ENCODE results near the gene PRSS12.
"Not testable (repeated sequence)": the region's sequence is repeated elsewhere in the genome, so short reads cannot be mapped to it uniquely, and the experiment has no call there.

Gene PRSS12

DNA sequence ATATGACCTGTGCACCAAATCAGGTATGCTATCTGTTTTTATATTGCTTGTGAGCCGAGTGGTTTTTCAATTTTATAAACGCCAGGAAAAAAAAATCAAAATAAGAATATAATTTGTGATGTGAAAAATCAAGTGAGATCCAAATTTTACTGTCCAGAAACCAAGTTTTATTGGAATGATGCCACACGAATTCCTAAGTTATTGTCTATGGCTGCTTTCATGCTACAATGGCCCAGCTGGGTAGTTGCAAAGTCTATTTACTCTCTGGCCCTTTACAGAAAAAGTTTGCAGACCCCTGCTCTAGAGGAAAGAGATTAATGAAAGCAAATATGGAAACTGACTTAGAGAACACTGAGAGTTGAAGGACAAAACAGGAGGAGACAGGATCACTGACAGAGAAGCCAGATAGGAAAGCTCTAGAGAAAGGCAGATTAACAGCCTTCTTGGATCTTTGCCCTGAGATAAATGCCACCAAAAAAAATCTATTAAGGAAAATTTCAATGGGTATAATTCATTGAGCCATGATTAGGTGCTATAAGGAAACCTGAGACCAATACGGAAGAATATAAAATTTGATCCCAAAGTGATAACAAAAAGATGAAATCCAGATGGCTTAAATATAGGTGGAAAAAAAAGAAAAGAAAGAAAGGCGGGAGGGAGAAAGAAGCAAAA, 29.8 kb downstream of the PRSS12 start:
- DNase-seq = no peak

DNA sequence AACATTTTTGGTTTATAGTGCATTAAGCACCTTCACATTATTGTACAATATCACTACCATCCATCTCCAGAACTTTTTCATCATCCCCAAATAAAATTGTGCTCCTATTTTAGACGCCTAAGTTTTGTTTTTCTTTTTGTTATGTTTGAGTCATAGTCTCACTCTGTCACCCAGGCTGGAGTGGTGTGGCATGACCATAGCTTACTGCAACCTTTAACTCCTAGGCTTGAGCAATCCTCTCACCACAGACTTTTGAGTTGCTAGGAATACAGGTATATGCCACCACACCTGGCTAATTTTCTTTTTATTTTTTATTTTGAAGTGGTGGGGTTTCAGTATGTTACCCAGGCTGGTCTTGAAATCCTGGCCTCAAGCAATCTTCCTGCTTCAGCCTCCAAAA, 33.9 kb downstream of the PRSS12 start:
- DNase-seq = no peak

DNA sequence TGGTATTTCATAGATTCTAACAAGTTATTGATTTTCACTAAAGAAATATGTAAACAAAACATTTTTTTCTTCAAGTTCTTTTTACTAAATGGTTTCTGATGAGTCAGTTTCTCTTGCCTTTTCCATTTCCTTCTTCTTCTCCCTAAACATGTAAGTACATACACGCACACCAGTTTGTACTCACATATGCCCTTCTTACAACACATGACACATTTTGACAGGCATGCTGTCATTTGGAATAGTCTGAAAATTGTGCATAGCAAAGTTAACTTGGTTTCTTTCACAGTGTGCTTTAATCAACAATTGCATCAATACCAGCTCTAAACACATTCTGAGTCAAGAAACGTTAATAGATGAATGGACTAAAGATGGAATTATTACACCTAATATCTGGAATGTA, 35.1 kb downstream of the PRSS12 start:
- no peak for DNase-seq

DNA sequence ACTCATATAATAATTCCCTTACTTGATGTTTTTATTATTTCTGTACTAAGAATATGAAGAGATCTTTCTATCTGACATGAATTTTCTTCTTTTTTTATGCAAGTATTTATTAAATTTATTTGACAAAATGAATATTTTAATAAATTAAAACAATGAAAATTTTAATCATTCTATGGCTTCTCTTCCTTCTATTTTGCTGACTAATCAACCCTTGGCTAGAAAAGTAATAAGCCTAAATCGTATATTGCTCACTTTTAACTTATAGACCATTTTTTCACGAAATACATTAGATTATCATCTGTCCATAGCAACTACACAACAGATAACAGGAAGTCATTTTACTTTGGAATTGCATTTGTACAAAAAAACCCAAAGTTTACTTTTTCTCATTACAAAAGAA, 38.6 kb downstream of the PRSS12 start:
- no peak for DNase-seq

DNA sequence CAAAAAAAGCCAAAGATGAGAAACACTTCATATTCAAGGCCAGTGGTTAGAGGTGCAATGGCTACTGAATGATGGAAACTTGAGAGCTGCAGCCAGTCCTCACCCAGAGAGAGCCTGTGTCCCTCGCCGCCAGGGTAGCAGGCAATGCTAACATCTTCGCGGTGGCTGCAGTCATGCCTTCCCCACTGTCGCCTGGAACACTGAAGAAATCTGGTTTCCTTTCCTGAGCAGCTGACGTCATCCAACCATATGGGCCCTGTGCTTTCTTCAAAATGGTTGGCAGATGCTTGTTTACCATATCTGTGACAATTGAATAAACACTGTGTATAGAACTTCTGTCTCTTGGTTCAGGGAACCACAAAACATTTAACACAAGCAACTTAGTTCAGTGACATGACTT, 39.7 kb downstream of the PRSS12 start:
- DNase-seq = no peak

DNA sequence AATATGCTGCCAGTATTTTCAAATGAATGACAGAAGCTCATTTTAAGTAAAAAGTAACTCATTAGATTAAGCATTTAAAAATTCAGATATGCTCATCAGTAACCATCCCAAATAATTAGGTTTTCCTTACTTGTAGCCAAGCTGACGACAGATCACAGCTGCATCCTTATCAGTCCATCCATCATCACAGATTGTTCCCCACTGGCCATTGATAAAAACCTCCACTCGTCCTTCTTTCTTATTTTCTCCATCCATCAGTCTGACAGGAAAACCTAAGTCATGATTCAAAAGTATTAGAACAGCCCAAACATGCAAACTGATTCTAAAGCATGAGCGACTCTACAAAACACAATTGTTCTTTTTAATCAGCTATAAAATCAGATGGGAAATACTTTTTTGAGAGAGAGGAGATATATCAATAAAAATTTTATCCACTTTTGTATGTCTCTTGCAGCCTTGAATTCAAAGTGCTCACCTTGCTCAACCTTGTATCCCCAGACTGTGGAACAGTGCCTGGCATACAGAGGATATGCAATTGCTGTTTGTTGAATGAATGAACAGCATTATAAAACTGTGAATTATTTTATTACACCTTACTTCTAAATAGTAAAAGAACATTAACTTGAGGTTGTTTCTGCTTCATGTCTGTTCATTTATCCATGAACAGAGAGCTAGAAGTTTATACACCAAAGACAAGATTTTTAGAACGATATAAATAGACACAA, 44.3 kb downstream of the PRSS12 start:
- no peak for DNase-seq

DNA sequence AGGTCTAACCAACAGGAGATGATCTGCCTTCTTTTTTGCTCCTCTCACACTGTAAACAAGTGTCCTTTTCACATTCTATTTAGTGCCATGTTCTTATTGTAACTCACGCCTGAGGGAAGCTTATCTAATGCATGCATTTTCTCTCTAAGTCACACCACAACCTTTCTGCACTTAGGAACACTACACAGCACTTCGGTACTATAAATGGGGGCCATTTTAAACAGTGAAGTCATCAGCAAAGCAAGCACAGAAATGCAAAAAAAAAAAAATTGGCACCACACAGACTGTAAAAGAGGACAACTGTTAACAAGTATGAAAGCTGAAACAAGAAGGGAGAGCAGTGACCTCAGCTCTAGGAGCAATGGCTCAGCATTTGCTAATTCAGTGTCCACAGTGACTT, 45.2 kb downstream of the PRSS12 start:
- DNase-seq = no peak

DNA sequence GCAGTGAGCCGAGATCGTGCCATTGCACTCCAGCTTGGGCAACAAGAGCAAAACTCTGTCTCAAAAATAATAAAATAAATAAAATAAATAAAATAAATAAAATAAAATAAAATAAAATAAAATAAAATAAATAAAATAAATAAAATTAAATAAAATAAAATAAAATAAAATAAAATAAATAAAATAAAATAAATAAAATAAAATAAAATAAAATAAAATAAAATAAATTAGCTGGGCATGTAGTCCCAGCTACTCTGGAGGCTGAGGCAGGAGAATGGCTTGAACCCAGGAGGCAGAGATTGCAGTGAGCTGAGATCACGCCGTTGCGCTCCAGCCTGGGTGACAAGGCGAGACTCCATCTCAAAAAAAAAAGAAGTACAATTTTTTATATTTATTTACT, 53.2 kb downstream of the PRSS12 start:
- not testable (repeated sequence) for DNase-seq

DNA sequence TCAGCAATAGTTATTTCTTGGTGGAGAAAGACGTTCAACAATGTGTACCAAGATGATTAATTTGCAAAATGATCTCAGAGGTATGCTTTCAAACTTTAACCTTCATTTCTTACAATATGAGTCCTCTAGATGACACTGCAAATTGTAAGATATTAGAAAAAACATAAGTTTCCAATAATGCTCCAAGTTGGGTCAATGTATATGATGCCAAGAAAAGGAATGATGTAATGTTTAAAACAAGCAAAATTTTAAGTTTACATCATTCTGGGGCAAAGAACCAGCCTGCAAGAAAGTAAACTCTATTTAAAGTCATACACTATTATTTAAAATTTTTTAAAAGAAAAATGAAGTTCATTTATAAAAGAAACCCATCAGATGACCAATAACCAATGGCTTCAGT, 56.1 kb downstream of the PRSS12 start:
- DNase-seq = no peak

DNA sequence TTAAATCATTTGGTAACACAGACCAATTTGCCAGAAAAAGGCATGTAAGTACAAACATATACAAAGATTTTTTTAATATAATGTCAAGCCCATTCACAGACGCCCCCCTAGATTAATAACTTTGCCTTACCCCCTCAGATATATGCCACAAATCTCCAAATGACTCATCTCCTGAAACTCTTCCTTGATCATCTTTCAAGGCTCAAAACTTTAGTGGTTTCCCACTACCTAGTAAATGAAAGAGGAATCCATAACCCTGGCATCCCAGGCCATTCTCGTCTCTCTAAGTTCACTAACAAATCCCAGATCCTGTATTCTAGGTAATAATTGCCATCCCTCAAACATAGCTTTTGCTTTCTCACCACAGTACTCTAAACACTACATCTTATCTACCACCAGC, 61.9 kb downstream of the PRSS12 start:
- no peak for DNase-seq

DNA sequence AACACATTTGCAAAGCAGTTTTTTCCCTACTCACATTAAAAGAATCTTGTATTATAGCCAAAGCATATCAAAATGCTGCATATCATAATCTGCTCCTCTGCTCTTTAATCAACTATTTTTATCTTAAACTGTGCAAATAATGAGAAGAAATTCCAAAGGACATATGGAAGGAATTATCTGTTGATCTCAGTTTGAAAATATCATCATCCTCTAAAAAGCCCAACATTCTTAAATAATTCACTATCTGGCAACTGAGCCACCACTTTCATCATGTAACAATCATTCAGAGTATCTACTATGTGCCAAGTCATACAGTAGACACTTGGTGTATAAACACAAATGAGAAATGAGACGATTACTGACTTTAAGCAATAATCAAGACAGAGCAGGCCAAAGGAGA, 63.0 kb downstream of the PRSS12 start:
- DNase-seq = no peak

DNA sequence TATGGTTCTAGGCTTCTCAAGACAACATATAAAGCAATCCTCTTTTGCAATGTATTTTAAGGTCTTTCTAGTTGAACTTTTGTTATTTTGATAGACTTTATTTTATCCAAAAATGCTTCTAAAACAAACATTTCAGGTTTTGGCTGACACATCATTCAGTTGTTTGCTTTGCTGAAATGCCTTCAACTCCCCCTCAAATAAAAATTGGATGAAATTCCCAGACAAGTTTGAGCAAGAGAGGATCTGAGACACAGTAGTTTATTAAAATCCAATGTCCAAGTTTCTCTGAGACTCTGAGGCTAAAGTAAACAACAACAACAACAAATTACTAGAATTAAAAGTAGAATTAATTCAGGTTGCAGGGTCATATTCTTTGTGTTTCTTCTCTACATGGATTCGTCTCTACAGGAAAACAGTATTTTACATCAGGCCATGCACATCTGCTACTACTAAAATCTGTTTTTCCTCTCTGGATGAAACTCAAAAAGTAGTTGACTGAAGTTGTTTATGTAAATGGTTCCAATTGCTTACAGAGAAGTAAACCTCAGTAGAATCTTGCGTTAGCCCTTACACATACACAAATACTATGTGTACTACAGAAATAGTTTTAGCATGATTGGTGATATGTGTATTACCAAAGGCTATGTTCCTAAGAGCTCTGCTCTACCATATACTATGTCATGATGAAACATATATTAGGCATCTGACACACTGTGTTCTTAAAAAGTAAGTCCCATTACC, 64.9 kb downstream of the PRSS12 start:
- DNase-seq = no peak

DNA sequence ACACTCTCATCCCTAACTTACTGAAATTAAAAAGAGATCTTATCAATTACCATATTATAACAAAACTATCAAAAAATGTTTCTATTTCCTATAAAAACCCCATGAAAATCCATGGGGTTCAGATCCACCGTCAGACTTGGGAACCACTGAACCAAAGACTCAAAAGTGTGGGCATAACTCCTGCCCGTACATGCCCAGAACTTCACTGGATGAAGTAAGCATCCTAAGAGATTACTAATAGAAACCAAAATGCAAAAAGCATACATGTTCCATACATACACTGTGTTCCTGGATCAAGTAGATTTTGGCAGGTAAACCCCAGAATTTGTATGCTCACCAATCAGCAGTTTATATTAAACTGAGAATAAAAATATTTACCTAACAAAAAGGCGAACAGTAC, 66.1 kb downstream of the PRSS12 start:
- no peak for DNase-seq

DNA sequence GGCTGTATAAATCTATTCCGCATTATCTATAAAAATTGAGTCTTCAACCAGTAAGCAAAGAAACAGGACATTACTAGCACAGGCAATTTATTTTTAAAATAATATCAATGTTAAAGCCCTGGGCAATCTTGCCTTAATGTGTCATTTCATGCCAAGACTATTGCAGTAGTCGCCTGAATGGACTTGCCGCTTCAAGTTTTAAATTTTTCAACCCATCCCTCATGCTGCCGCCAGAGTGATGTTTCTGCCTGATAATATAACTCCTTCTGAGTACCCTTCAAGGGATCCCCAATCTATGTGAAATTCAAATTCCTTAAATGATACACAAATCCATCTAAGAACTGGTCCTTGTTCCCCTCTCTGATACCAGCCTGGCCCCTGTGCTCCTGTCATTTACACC, 66.9 kb downstream of the PRSS12 start:
- DNase-seq = no peak

DNA sequence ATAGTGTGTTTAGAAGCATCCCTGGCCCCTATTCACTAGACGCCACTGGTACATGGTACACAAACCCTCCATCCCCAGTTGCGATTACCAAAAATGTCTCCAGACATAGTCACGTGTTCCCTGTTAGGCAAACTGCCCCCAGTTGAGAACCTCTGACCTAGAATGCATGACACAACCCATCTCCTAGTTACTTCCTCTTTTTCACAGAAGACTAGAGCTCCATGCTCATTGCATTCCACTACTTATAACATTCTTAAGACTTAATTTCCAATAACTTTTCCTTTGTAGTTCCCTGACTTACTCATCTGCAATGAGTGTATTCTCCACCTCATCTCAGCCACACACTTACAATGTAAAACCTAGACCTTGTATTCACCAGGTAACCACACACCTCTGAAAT, 68.6 kb downstream of the PRSS12 start:
- DNase-seq = peak in 1 of 2 donors; percentile 4

DNA sequence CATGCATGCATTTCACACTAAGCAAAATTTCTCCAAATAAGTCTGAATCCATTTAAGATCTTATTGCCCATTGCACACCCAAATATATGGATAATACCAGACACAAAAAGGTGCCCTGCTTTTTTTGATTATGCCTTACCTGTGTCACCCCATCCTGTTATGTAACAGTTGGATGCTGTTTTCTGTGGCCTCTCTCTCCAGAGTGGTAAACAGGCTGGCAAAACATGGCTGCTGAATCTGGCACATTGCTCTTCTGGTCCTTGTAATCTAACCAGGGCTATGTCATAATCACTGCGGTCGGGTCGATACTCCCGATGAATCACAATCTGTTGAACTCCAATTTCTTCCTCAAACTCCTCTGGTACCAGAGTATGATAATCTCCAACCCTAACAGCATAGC, 70.1 kb downstream of the PRSS12 start:
- DNase-seq = no peak

DNA sequence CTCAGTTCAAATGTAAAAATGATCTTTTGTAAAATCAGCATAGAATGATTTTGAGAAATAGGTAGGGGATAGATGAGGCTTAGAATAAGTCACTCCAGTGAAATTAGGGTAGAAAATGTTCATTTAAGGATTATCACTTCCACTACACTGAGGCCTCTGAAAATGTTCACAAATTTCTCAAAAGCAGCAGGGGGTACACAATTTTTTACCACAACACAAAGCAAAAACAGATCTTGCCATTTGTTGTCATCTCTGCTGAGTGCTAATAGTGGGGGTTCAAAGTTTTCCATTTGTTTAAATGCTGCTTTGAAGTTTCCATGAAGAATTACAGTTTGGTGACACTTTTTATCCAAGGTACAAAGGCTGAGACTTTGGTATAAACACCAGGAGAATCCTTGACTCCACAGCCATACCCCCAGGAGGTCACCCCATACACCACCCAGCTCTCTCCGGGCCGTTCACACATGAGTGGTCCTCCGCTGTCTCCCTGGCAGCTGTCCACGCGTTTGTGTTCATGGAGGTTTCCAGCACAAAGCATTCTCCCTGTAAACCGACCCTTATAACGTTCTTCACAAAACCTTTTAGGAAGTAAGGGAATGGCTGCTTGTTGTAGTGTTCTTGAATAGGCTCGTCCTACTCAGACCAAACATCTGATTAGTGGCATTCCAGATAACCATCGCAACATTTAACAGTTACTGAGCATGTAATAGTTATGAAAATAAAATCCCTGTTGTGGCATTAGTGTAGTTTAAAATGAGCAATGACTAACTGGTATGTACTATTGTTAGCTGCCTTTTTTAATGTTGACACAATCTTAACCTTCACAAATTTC, 71.0 kb downstream of the PRSS12 start:
- DNase-seq = no peak

DNA sequence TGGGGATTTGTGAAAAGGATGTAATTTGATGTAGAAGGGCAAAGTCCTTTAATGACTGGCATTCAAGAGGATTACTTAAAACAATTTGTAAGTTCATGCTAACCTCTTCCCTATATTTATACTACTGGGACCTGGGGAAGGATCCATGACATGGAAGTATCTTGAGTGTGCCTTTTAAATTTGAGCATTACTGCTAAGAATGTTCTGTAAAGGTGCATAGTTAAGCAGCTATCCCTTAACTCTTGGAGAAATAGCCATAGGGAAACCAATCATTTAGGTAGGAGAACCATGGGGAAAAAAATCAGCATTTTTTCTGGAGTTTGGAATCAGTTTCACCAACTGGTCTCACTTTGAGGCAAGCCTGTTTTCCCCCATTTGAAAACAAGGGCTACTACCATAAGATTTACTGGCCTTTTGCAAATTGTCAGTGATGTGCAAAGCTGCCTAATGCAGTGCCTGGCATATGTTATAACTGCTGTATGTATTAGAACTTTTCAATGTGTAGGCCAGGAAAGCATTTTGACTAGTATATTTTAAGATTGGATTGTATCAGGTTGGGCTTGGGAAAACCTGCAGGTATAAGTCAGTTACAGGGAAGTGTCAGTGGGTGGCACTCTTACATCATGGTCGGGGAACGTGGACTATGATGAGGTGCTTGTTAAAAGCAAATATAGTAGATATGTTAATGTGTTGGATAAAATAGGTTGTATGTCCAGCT, 72.1 kb downstream of the PRSS12 start:
- DNase-seq = peak; percentile 44 to 60

DNA sequence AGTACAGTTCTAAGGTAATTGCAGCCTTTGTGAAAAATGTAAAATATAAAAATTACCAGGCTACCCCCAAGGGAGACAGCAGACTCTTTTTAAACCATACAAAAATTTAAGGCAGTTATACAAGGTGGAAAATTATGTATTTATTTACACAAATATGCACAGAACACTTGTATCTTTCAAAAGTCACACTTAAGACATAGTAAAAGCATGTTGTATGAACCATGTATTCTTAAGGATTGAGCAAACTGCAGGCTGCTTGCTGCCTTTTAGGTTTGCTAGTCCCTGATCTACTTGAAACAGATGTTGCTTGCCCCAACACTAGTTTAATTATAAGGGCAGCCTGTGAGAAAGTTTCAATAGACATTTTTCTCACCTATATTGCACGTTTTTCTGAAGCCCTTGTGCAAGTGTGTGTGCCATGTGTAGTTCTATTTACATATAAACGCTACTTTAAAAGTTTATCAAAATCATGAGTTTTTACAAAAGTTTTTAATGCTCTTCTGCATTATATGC, 72.8 kb downstream of the PRSS12 start:
- DNase-seq = no peak

DNA sequence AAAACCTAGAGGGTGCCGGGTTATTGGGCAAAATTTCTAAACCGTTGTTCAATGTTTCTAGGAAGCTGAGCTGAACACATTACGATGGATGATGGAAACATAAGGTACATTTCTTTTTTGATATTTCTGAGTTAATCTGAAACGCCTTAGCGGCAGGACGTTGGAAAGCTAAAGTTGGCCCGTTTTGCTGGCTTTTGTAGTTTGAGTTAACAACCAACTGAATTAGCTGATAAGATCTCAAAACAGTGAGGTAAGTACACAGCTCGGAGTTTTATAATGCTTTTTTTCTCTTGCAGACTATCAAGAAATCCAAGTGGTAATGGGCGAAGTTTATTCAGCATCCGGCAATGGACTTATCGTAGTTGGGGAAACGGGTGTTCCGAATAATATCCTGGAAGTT, 73.5 kb downstream of the PRSS12 start:
- DNase-seq = peak in 1 of 2 donors; percentile 40

DNA sequence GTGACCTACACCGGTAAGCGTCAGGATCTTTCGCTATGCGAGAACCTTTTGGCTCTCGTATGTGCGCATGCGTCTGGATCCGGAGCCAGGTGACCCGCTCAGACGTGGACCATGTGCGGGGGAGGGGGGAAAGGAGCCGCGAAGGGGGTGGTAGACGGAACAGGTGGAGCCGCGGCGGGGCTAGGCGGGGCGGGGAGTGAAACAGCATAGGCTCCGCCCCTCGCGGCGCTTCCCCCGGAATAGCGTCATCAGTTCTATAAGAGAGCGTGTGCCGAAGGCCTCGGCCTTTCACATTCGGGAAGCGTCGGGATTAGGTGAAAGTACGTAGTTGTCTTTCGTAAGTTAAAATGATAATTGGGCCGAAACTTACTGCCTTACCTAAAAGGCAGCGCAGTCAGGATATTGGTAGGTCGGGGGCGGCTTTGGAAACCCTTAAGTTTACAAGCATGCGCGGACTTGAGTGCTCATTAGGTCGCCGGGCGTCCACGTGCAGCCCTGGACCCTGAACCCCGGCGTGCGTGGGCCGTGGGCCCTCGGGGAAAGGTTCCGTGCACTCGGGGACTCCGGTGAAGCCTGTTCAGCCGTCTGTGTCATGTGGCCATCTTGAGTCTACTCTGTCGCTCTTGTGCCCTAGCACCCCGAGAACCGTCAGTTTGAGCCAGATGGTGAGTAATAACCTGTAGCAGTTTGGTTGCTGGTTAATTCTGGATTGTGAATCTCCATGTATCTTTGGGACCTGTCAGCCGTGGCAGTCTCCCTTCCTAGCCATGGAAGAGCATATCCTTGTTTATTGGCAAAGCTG, 74.1 kb downstream of the PRSS12 start:
- DNase-seq = peak; percentile 98 to 99
